Endothelial cell of umbilical vein (primary cell): ENCODE data around the gene MAN2A1. TPM values are rescaled to one million over a fixed set of nuclear protein-coding genes. Genes with fewer than 3 reads are reported as not detected.

Experiments
- BruUV-seq: library from RNA; stranded (reverse); fragments of 400-500 nt; replicated peaks from 2 replicates; lab custom pipeline; 2021; lab: Mats Ljungman, UMichigan
- CTCF ChIA-PET: fragments of 300-600, 350-600 bp; sonication (Branson Sonifier 250); formaldehyde crosslinking; loops from one replicate; lab custom pipeline; 2021; ENCODE audit warnings: antibody characterized with exemption, inconsistent platforms; lab: Charles Lee
- POLR2A ChIA-PET: fragments of 300-600, 350-600 bp; sonication (Branson Sonifier 250); formaldehyde crosslinking; loops from one replicate; lab custom pipeline; 2021; ENCODE audit warnings: antibody characterized with exemption, inconsistent platforms; lab: Charles Lee
- DNase-seq: peaks from one replicate; pipeline ENCODE4 v3.0.0-alpha.2; 2011; ENCODE audit warnings: low read depth, low spot score
- FAIRE-seq: peaks from 2 replicates; lab custom pipeline; 2011; peaks lifted over from hg19 to GRCh38; lab: Jason Lieb, UNC
- H2AFZ ChIP-seq: 2 replicates; pipeline ENCODE4 v1.6.0; 2012; ENCODE audit warnings: low read depth, low read length, control low read depth, inconsistent platforms
- H3K27ac ChIP-seq: 2 replicates; pipeline ENCODE4 v1.5.1; 2011; ENCODE audit warnings: low read depth, mild to moderate bottlenecking, control low read depth, low read length, moderate library complexity; ENCODE audit not compliant: insufficient read depth
- H3K27me3 ChIP-seq, 2 experiments: 2 replicates each; pipeline versions ENCODE4 v1.6.0 to v1.6.1; 2011; ENCODE audit warnings: low read length in 2 of 2, mixed read lengths in 1 of 2; ENCODE audit not compliant: control insufficient read depth in 2 of 2, insufficient read depth in 2 of 2
- H3K36me3 ChIP-seq, 2 experiments: 2 replicates in 1 of 2; 3 replicates in 1 of 2; pipeline ENCODE4 v1.5.1; 2011; ENCODE audit warnings: low read length in 2 of 2, mild to moderate bottlenecking in 1 of 2, moderate library complexity in 1 of 2; ENCODE audit not compliant: control insufficient read depth in 2 of 2, insufficient read depth in 2 of 2; ENCODE audit errors: extremely low read depth in 1 of 2
- H3K4me1 ChIP-seq: 3 replicates; pipeline ENCODE4 v1.5.1; 2011; ENCODE audit warnings: mild to moderate bottlenecking, low read length; ENCODE audit not compliant: control insufficient read depth, insufficient read depth; ENCODE audit errors: extremely low read depth
- H3K4me2 ChIP-seq: 2 replicates; pipeline ENCODE4 v1.6.1; 2011; ENCODE audit warnings: low read length, control low read depth, mixed read lengths; ENCODE audit not compliant: insufficient read depth
- H3K4me3 ChIP-seq, 3 experiments: fragments of 200-600 bp in 1 of 3; sonication (generic), shearing (Covaris generic) in 1 of 3; replicated peaks in 1 of 3; 2 replicates each; pipeline ENCODE4 v1.5.1; 2011 to 2016; ENCODE audit warnings: control low read depth in 3 of 3, low read length in 3 of 3, mild to moderate bottlenecking in 2 of 3, inconsistent platforms in 1 of 3, low read depth in 1 of 3, moderate library complexity in 1 of 3; ENCODE audit not compliant: insufficient read depth in 1 of 3
- H3K79me2 ChIP-seq: 2 replicates; pipeline ENCODE4 v1.6.0; 2012; ENCODE audit warnings: low read length, inconsistent platforms; ENCODE audit not compliant: control insufficient read depth, insufficient read depth
- H3K9ac ChIP-seq: replicated peaks from 2 replicates; pipeline ENCODE3; 2011; ENCODE audit warnings: low read length, control low read depth; ENCODE audit not compliant: insufficient read depth; ENCODE audit errors: extremely low read depth
- H3K9me1 ChIP-seq: replicated peaks from 3 replicates; pipeline ENCODE4 v1.6.0; 2011; ENCODE audit warnings: mild to moderate bottlenecking, low read length; ENCODE audit not compliant: control insufficient read depth, insufficient read depth; ENCODE audit errors: extremely low read depth
- H3K9me3 ChIP-seq: replicated peaks from 2 replicates; pipeline ENCODE4 v1.5.1; 2012; ENCODE audit warnings: low read length, inconsistent platforms; ENCODE audit not compliant: control insufficient read depth, insufficient read depth
- H4K20me1 ChIP-seq: replicated peaks from 2 replicates; pipeline ENCODE3; 2011; ENCODE audit warnings: mild to moderate bottlenecking, low read length; ENCODE audit not compliant: control insufficient read depth, insufficient read depth; ENCODE audit errors: extremely low read depth
- EZH2 ChIP-seq: IDR thresholded peaks from 2 replicates; pipeline ENCODE4 v1.6.1; 2012; ENCODE audit warnings: borderline replicate concordance, low read depth, mild to moderate bottlenecking, moderate library complexity, low read length, inconsistent platforms; ENCODE audit not compliant: severe bottlenecking
- FOS ChIP-seq: IDR thresholded peaks from 2 replicates; pipeline ENCODE4 v1.6.1; 2011; ENCODE audit warnings: mild to moderate bottlenecking, low read length, moderate library complexity, borderline replicate concordance; ENCODE audit not compliant: insufficient read depth
- GATA2 ChIP-seq: IDR thresholded peaks from 2 replicates; pipeline ENCODE4 v1.7.0; 2011; ENCODE audit warnings: low read depth, mild to moderate bottlenecking, moderate library complexity, mixed read lengths, low read length; ENCODE audit not compliant: insufficient read length, insufficient read depth
- JUN ChIP-seq: IDR thresholded peaks from 2 replicates; pipeline ENCODE4 v1.6.1; 2011; ENCODE audit warnings: borderline replicate concordance, low read depth; ENCODE audit not compliant: insufficient read length, insufficient read depth
- MYC ChIP-seq: IDR thresholded peaks from one replicate; pipeline ENCODE4 v1.6.1; 2011; ENCODE audit warnings: mild to moderate bottlenecking, low read depth, low read length
- POLR2A ChIP-seq: IDR thresholded peaks from 2 replicates; pipeline ENCODE4 v1.6.1; 2012; ENCODE audit warnings: low read depth, mild to moderate bottlenecking, control low read depth, low read length
- POLR2AphosphoS5 ChIP-seq: IDR thresholded peaks from 2 replicates; pipeline ENCODE4 v1.6.1; 2012; ENCODE audit warnings: low read depth, mild to moderate bottlenecking, control low read depth, low read length, moderate library complexity; ENCODE audit not compliant: insufficient read depth
- dilution Hi-C: fragments of 300-500 bp; cut with MboI; formaldehyde crosslinking; loops from one replicate; pipeline ENCODE4 v1.15.0; 2019; ENCODE audit warnings: low sequenced_read_pairs; ENCODE audit not compliant: extremely low pct_ligation_motif_present
- intact Hi-C: fragments of 100-400 bp; cut with micrococcal nuclease; formaldehyde crosslinking; loops from one replicate; pipeline ENCODE4 v1.10.0; 2022
- polyA plus RNA-seq, 4 experiments: library from polyadenylated mRNA; depleted of rRNA in 3 of 4; stranded (reverse) in 3 of 4; unstranded in 1 of 4; fragments of >200 nt; gene quantifications; 2 replicates each; pipeline versions ENCODE4 v1.2.1 to v1.2.3, GENCODE V29; 2011 to 2012; ENCODE audit warnings: missing spikeins in 1 of 4
- total RNA-seq: library from RNA; stranded (reverse); gene quantifications from 2 replicates; pipeline ENCODE4 v1.2.3, GENCODE V29; 2021
- TF ChIP-seq, protein P1 (sequence below): IDR thresholded peaks from 2 replicates; pipeline ENCODE4 v1.6.1; 2011; ENCODE audit not compliant: insufficient read depth, insufficient read length

MAN2A1 gene
- total and polyA plus RNA-seq, 2 donors (not counting 3 experiments of a cell fraction or from before 2014, with no cell fraction given): 20.8 to 54.8 TPM

DNA sequence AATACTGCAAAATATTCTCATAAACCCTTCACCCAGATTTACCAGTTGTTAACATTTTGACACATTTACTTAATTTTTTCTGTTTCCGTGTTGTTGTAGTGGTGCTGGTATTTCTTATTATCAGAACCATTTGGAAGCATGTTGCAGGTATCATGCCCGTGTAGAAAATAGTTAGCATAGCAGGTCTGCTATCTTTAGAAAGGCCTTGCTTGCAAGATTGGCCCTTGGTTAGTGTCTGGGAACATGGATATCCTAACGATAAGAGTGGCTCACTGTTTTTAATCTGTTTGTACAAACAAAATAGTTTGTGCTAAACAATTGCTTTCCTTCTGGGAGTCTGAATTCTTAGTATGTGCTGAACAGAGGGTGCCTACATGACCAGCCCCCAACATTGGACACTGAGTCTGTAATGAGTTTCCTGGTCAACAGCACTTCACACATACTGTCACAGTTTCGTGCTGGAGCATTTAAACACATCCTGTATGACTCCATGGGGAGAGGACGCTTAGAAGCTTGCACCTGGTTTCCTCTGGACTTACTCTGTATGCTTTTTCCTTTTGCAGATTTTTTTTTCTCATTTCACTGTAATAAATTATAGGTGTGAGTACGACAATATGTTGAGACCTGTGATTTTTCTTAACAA, 66.9 kb downstream of the MAN2A1 start:
- Histone ChIP-seq H3K79me2 (no peaks in the 10 kb centered on the region), H4K20me1 (no peaks in the 10 kb centered on the region), H3K4me2 (no peak overlapping the region), H3K27ac (no peak overlapping the region), H3K27me3 (no peaks in the 10 kb centered on the region), H3K4me3 (no peak overlapping the region), H3K36me3 (no peaks in the 10 kb centered on the region), H3K4me1 (peaks cover 10% of the 10 kb centered on the region), H3K9me3 (no peaks in the 10 kb centered on the region), H2AFZ (no peak overlapping the region), H3K9me1 (no peaks in the 10 kb centered on the region), H3K9ac (no peak overlapping the region)
- dilution Hi-C loops (no loop called here), intact Hi-C loops (no loop called here)
- POLR2A ChIA-PET: no interaction called here
- TF ChIP-seq EZH2 (no peak), GATA2 (no peak), JUN (no peak), FOS (no peak), POLR2AphosphoS5 (no peak), MYC (no peak), POLR2A (no peak)
- TF ChIP-seq, protein P1, sequence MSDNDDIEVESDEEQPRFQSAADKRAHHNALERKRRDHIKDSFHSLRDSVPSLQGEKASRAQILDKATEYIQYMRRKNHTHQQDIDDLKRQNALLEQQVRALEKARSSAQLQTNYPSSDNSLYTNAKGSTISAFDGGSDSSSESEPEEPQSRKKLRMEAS: no peak
- FAIRE-seq: no peak
- BruUV-seq: no TSS peak
- CTCF ChIA-PET: no interaction called here
- DNase-seq: no peak
